ENCODE results near the gene RIMOC1.
A peak's percentile ranks its signal among the peaks of the same experiment; 100 is the strongest.

Gene RIMOC1, protein sequence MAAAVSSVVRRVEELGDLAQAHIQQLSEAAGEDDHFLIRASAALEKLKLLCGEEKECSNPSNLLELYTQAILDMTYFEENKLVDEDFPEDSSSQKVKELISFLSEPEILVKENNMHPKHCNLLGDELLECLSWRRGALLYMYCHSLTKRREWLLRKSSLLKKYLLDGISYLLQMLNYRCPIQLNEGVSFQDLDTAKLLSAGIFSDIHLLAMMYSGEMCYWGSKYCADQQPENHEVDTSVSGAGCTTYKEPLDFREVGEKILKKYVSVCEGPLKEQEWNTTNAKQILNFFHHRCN

DNA sequence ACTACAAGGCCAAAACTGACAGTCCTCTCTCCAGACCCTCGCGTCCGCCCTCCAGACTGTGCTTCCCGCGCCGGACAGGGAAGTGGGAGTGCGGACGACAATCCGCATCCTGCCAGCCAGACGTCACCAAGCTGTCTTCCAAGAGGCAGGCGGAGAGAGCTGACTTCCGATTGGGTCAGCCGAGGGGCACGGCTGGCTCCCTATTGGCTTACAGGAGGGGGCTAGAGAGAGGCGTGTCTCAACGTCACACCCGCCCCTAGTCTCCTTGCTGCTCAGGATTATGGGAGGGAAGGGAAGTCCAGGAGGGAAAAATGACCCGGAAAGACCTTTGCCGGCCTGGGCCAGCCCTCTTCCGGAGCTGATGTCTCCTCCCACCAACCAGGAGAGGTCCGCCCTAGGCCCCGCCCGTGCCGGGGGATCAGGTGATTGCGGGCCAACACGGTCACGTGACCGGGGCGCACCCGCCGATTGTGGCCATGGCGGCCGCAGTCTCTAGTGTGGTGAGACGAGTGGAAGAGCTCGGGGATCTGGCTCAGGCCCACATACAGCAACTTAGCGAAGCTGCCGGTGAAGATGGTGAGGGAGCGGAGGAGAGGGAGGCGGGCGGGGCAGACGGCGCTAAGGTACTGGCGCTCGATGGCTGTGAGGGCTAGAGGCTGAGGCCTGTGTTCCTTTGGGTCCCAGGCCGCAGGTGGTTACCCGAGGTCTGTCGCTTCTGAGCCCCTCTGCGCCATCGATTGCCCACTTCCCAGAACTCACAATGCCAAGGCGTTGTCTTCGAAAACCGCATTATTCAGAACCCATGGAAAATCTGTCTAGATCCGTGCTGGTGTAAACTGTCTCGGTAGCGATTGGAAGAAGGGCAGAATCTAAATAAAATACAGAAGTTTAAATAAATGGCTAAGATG is at the start of gene RIMOC1:
RIMOC1 (plus strand) TSS at position 453 of the 908 bp plus-strand sequence; CDS start at position 477, 24 bp downstream.
- DNase-seq: peak; percentile 99

DNA sequence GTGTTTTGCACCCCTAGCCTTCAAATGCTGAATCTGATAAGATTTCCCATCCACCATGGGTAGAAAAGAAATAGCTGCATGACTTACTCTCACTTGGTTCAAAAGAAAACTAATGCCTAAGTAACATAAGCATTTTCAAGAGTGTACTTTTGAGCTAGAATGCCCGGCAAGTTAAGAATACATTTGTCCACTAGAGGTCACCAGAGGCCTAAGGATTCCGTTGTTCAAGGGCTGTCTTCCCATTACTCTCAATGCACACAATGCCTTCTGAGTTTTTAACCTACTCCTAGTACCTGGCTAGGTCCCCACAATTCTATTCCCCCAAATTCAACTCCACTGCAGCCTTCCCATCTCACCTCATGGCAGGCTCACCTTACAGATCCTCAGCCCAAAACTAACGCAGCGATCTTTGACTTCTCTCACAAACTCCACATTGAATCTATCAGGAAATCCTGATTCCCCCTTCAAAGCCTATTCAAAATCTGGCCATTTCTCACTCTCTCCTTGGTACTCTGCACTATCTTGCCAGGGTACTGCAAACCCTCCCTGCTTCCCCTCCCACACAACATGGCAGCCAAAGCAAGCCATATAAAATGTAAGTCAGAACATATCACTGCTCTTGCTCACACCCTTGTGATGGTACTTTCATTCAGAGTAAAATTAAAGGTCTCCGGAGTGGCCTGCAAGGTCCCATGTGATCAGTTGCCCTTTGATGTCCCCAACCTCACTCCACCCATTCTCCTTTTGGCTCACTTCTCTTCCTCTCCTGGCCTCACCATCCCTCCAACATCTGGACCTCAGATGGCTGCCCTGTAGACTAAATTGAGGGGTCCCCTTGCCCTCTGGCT is 47.3 kb upstream of the RIMOC1 start:
- DNase-seq: peak; percentile 62

GRCh38 chr5:41857989-41858388 is 46.2 kb upstream of the RIMOC1 start:
- no peak for DNase-seq

GRCh38 chr5:41858890-41859289 is 45.3 kb upstream of the RIMOC1 start:
- DNase-seq: no peak

- no peak for DNase-seq
Observed at GRCh38 chr5:41863871-41864486, 40.2 kb upstream of the RIMOC1 start.

GRCh38 chr5:41869151-41869723 is 34.9 kb upstream of the RIMOC1 start:
- no peak for DNase-seq

GRCh38 chr5:41869724-41870626 is 34.2 kb upstream of the RIMOC1 start, which contains the start of gene OXCT1:
TSS of gene OXCT1 (minus strand) at chr5:41870425. CDS start at chr5:41870358, 67 bp downstream.
- peak; percentile 87 for DNase-seq

DNA sequence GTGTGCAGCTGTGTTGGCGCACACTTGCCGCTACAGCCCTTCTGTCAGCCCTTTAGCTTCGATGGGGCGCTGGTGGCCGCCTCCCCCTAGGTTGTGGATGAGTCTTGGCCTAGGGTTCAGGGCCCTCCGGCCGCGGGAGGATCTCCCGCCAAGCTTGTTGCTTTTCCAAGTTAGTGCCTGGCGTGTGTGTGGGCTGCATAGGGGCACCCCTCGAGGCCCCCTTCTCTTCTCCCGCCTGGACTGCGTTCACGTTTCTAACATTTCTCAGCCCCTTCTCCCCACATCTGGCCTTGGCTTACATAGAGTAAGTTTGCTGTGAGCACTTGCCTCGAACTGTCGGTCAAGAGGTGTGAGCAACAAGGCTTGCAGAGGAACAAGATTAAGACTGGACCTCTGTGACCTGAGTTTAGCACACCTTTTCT is 33.5 kb upstream of the RIMOC1 start:
- DNase-seq: no peak

DNA sequence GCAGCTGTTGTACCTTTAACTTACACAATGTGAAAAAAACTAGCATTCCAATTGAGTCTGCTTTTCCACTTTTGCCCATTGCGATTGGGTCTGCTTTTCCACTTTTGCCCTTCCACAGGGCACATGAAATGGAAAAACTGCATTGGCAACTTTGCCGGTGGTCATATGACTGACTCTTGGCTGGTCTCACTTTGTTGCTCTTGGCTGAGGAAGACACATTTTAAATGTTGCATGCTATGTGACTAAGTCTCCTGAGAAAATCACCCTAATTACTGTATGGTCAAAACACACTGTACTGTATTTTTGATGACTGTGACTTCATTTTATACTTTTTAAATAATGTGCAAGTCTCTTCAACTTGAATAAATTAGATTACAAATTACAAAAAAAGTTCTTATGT is 32.3 kb upstream of the RIMOC1 start:
- no peak for DNase-seq

DNA sequence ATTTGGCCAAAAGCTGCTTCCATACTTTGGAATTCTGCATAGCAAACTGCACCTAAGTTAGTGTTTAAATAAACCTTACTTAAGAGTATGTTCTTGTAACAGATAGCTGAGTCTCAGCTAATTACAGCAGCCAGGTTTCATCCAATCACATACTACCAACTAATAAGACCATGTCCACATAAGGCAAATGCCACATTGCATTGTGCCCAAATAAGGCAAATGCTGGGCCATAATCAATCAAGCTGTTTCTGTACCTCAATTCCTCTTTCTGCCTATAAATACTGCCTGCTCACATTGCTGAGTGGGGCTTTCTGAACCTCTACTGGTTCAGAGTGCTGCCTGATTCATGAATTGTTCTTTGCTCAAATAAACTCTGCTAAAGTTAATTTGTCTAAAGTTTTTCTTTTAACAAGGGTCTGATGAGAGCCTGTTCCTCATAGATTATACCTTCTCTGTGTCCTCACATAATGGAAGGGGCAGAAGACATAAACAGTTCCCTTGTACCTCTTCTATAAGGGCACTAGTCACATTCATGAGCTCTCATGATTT is 29.6 kb upstream of the RIMOC1 start:
- no peak for DNase-seq

DNA sequence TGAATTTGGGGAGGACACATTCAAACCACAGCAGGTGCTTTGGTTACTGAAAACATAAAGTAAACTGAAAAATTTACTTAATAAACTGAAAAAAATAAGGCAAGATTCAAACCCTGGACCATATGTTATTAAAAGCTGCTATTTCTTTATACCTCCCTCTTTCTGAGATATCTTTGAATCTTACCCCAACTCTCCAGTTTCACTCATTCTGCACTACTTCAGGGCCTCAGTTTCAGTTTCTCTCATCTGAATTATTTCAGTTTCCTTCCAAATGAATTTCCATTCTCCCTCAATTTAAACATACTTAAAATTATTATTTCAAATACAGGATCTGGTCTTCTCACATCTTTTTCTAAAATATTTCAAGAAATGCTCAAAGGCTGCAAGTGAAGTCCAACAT is 29.0 kb upstream of the RIMOC1 start:
- DNase-seq: no peak

GRCh38 chr5:41876678-41877077 is 27.5 kb upstream of the RIMOC1 start:
- no peak for DNase-seq

DNA sequence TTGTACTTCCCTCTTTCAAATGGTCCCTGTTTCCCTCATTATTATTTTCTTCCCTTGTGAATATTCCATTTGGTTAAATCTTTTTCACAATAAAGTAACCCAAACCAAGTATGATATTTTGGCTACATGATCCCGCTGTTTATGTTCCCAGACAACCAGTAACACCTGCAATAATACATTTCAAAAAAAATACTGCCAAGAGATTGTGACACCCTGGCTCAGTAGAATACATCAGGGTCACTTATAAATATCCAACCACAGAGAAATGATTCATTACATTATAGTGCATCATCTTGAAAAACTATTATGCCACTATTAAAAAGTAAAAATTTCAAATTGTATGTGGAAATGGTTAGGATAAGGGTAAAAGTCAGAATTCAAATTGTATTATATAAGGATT is 26.7 kb upstream of the RIMOC1 start:
- no peak for DNase-seq

DNA sequence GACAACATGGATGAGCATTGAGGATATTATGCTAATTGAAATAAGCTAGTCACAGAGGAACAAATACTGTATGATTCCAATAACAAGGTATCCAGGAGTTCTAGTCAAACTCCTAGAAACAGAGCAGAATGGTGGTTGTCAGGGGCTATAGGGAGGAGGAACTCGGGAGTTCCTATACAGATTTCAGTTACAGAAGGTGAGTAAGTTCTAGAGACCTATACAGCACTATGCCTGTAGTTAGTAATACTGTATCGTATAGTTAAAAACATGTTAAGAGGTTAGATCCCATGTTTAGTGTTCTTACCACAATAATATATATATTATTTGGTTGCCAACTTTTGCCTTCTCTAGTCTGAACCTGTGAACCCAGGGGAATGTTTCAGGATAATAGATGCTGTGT is 26.0 kb upstream of the RIMOC1 start:
- DNase-seq: no peak

DNA sequence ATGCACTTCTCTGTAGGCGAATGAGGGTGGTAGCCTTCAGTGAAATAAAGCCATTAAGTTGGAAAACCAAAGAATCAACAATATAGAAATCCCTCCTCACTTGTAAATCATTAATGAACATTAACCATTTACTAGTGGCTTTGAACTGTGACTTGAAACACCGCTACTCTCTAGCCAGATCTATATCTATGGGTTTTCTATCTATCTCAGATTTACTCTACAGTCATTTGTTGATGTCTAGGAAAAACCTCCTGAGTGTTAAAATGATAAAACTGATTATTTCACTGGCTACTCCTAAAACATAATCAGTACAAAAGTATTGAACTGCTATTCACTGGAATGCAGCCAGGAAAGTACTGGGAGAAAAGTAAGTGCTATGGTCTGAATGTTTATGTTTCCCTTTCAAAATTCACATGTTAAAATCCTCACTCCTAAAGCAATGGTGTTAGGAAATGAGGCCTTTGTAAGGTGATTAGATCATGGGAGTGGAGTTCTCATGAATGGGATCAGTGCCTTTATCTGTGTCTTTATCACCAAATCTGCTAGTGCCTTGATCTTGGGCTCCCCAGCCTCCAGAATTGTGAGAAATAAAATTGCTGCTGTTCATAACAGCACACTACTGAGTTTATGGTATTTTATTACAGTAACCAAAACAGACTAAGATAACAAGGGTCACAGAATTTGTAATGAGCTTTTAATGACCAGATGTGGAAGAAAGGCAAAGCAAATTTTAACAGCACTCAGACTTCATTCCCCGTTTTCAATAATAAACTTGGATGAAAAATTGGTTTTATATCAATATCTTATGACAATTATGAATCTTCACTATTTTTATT is 25.3 kb upstream of the RIMOC1 start:
- DNase-seq: no peak

GRCh38 chr5:41882765-41883164 is 21.4 kb upstream of the RIMOC1 start:
- no peak for DNase-seq

- no peak for DNase-seq
Observed at GRCh38 chr5:41883243-41883642, 20.9 kb upstream of the RIMOC1 start.

- DNase-seq: no peak
Observed at GRCh38 chr5:41883936-41884335, 20.2 kb upstream of the RIMOC1 start.

GRCh38 chr5:41885286-41885685 is 18.9 kb upstream of the RIMOC1 start:
- DNase-seq: no peak

Measured in NCI-H1105 (cell line).